Neural cell (in vitro differentiated cells): Measurements from ENCODE around the gene TESK1.

Experiments
- EP300 ChIP-seq: fragments of 450-650 bp; conservative IDR thresholded peaks from 2 replicates; pipeline ENCODE4 v1.6.1; 2014; ENCODE audit warnings: antibody characterized with exemption, mild to moderate bottlenecking, moderate library complexity; ENCODE audit not compliant: poor library complexity, severe bottlenecking
- MXI1 ChIP-seq: fragments of 450-650 bp; conservative IDR thresholded peaks from 2 replicates; pipeline ENCODE4 v1.6.1; 2014; ENCODE audit warnings: antibody characterized with exemption, mild to moderate bottlenecking; ENCODE audit not compliant: poor library complexity, severe bottlenecking

DNA sequence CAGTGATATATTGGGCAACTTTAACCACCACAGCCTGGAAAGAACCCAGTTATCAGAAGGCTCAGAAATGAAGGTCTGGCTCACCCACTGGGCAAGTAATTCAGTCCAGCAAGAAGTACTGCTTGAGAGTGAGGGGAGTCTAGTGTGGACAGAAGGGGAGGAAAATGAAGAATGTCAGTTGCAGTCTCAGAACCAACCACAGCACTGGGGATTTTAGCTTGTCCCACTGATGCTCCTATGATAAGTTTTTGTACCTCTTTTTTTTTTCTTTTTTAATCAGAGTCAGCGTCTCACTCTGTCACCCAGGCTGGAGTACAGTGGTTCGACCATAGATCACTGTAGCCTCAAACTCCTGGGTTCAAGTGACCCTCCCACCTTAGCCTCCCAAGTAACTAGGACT lies 22.5 kb downstream of the TESK1 start:
- TF ChIP-seq MXI1 (no peak), EP300 (no peak)
